ENCODE results near the gene LIMCH1.

GRCh38 chr4:41610474-41610873 lies 72.5 kb downstream of the LIMCH1 start:
- TF ChIP-seq CTCF (IDR thresholded peaks at IDR 0.05; ENCODE audit: low read depth, low read length, poor library complexity, severe bottlenecking) = no peak
- TF ChIP-seq EZH2phosphoT487 (IDR thresholded peaks at IDR 0.05; ENCODE audit: borderline replicate concordance, low read length) = no peak

Data from DOHH2 (cell line).